ENCODE measurements around the gene CTDSPL. TPM values are rescaled to one million over a fixed set of nuclear protein-coding genes. Genes with fewer than 3 reads are reported as not detected.

The CTDSPL gene
- total and polyA plus RNA-seq, 4 donors = 8.4 to 17.2 (median 14.2) TPM

GRCh38 chr3:38002291-38002876 lies 140.7 kb downstream of the CTDSPL start:
- DNase-seq (ENCODE audit: low spot score) = no peak
- Histone ChIP-seq H3K9ac (ENCODE audit: low read depth in 1 of 2, low read length in 2 of 2) (no peak overlapping the region), H3K27ac (ENCODE audit: low read depth in 1 of 2, low read length in 2 of 2) (no peak overlapping the region), H3K27me3 (ENCODE audit: control insufficient read depth in 4 of 4, insufficient read depth in 4 of 4, low read length in 3 of 4) (no peaks in the 10 kb centered on the region), H3K9me3 (ENCODE audit: control insufficient read depth in 4 of 4, low read length in 3 of 4) (no peaks in the 10 kb centered on the region), H3K4me1 (ENCODE audit: control insufficient read depth in 4 of 4, insufficient read depth in 4 of 4, low read length in 3 of 4) (peaks cover 0 to 17% (median 6%) of the 10 kb centered on the region in 4 donors), H3K4me3 (ENCODE audit: low read depth in 1 of 3, low read length in 3 of 3) (no peak overlapping the region), H3K36me3 (ENCODE audit: control insufficient read depth in 4 of 4, insufficient read depth in 3 of 4, low read depth in 1 of 4, low read length in 3 of 4) (peaks cover 0 to 2% (median 0%) of the 10 kb centered on the region in 4 donors)
- no peak for TF ChIP-seq EGR1 (IDR thresholded peaks at IDR 0.05; ENCODE audit: low read depth in 2 of 2)
- no peak for TF ChIP-seq SP1 (IDR thresholded peaks at IDR 0.05)
- no peak for TF ChIP-seq NR2F2 (IDR thresholded peaks at IDR 0.05)
- TF ChIP-seq, protein P1, sequence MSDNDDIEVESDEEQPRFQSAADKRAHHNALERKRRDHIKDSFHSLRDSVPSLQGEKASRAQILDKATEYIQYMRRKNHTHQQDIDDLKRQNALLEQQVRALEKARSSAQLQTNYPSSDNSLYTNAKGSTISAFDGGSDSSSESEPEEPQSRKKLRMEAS (IDR thresholded peaks at IDR 0.05) = no peak
- no peak for TF ChIP-seq RXRA (IDR thresholded peaks at IDR 0.05)
- no peak for TF ChIP-seq JUND (IDR thresholded peaks at IDR 0.05)
- TF ChIP-seq CTCF (IDR thresholded peaks at IDR 0.05; ENCODE audit: low read depth, low read length, missing input control) = no peak
- TF ChIP-seq ZBTB33 (IDR thresholded peaks at IDR 0.05) = no peak
- no peak for TF ChIP-seq FOXA1 (IDR thresholded peaks at IDR 0.05)
- TF ChIP-seq, protein P2, sequence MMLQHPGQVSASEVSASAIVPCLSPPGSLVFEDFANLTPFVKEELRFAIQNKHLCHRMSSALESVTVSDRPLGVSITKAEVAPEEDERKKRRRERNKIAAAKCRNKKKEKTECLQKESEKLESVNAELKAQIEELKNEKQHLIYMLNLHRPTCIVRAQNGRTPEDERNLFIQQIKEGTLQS (IDR thresholded peaks at IDR 0.05) = no peak
- TF ChIP-seq YY1 (IDR thresholded peaks at IDR 0.05) = no peak
- no peak for TF ChIP-seq GABPA (IDR thresholded peaks at IDR 0.05 in 1 of 2, conservative IDR thresholded peaks at IDR 0.05 in 1 of 2)
- TF ChIP-seq TAF1 (conservative IDR thresholded peaks at IDR 0.05) = no peak
- no peak for TF ChIP-seq RAD21 (IDR thresholded peaks at IDR 0.05)
- TF ChIP-seq HNF4G (IDR thresholded peaks at IDR 0.05) = no peak
- no peak for TF ChIP-seq FOXA2 (IDR thresholded peaks at IDR 0.05)
- TF ChIP-seq HNF4A (conservative IDR thresholded peaks at IDR 0.05) = no peak
- WGBS = 97% methylated on average over 6 of the region's 6 CpGs

GRCh38 chr3:38002940-38003339 lies 141.3 kb downstream of the CTDSPL start:
- Histone ChIP-seq H3K36me3 (ENCODE audit: control insufficient read depth in 4 of 4, insufficient read depth in 3 of 4, low read depth in 1 of 4, low read length in 3 of 4) (peaks cover 0 to 5% (median 3%) of the 10 kb centered on the region in 4 donors), H3K27me3 (ENCODE audit: control insufficient read depth in 4 of 4, insufficient read depth in 4 of 4, low read length in 3 of 4) (no peaks in the 10 kb centered on the region), H3K27ac (ENCODE audit: low read depth in 1 of 2, low read length in 2 of 2) (no peak overlapping the region), H3K9me3 (ENCODE audit: control insufficient read depth in 4 of 4, low read length in 3 of 4) (no peaks in the 10 kb centered on the region), H3K4me3 (ENCODE audit: low read depth in 1 of 3, low read length in 3 of 3) (no peak overlapping the region), H3K4me1 (ENCODE audit: control insufficient read depth in 4 of 4, insufficient read depth in 4 of 4, low read length in 3 of 4) (peaks cover 0 to 17% (median 6%) of the 10 kb centered on the region in 4 donors), H3K9ac (ENCODE audit: low read depth in 1 of 2, low read length in 2 of 2) (no peak overlapping the region)
- DNase-seq (ENCODE audit: low spot score) = no peak
- 85% methylated on average over 9 of the region's 9 CpGs for WGBS
- TF ChIP-seq, protein P3, sequence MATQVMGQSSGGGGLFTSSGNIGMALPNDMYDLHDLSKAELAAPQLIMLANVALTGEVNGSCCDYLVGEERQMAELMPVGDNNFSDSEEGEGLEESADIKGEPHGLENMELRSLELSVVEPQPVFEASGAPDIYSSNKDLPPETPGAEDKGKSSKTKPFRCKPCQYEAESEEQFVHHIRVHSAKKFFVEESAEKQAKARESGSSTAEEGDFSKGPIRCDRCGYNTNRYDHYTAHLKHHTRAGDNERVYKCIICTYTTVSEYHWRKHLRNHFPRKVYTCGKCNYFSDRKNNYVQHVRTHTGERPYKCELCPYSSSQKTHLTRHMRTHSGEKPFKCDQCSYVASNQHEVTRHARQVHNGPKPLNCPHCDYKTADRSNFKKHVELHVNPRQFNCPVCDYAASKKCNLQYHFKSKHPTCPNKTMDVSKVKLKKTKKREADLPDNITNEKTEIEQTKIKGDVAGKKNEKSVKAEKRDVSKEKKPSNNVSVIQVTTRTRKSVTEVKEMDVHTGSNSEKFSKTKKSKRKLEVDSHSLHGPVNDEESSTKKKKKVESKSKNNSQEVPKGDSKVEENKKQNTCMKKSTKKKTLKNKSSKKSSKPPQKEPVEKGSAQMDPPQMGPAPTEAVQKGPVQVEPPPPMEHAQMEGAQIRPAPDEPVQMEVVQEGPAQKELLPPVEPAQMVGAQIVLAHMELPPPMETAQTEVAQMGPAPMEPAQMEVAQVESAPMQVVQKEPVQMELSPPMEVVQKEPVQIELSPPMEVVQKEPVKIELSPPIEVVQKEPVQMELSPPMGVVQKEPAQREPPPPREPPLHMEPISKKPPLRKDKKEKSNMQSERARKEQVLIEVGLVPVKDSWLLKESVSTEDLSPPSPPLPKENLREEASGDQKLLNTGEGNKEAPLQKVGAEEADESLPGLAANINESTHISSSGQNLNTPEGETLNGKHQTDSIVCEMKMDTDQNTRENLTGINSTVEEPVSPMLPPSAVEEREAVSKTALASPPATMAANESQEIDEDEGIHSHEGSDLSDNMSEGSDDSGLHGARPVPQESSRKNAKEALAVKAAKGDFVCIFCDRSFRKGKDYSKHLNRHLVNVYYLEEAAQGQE (IDR thresholded peaks at IDR 0.05) = no peak
- TF ChIP-seq FOXA2 (IDR thresholded peaks at IDR 0.05) = no peak
- no peak for TF ChIP-seq EGR1 (IDR thresholded peaks at IDR 0.05; ENCODE audit: low read depth in 2 of 2)
- no peak for TF ChIP-seq ZBTB33 (IDR thresholded peaks at IDR 0.05)
- TF ChIP-seq HNF4A (conservative IDR thresholded peaks at IDR 0.05) = no peak
- TF ChIP-seq YY1 (IDR thresholded peaks at IDR 0.05) = no peak
- no peak for TF ChIP-seq CTCF (IDR thresholded peaks at IDR 0.05; ENCODE audit: low read depth, low read length, missing input control)
- no peak for TF ChIP-seq FOXA1 (IDR thresholded peaks at IDR 0.05)
- TF ChIP-seq SP1 (IDR thresholded peaks at IDR 0.05) = no peak
- TF ChIP-seq GABPA (IDR thresholded peaks at IDR 0.05 in 1 of 2, conservative IDR thresholded peaks at IDR 0.05 in 1 of 2) = no peak
- TF ChIP-seq RXRA (IDR thresholded peaks at IDR 0.05) = no peak
- TF ChIP-seq NR2F2 (IDR thresholded peaks at IDR 0.05) = no peak
- TF ChIP-seq, protein P1 (IDR thresholded peaks at IDR 0.05) = no peak
